Mesenchymal stem cell (in vitro differentiated cells and primary cell): Measurements from ENCODE around the gene VPS4A.

ENCODE experiments used
- DNase-seq: peaks from one replicate; pipeline ENCODE4 v3.0.0-alpha.2; 2013
- H2AFZ ChIP-seq: one replicate; pipeline ENCODE4 v1.6.1; 2013; ENCODE audit warnings: low read depth, mild to moderate bottlenecking, control low read depth, inconsistent platforms, low read length, moderate library complexity
- H2AK5ac ChIP-seq: 2 replicates; pipeline ENCODE4 v1.6.1; 2013; ENCODE audit warnings: low read length, moderate library complexity, mild to moderate bottlenecking, inconsistent platforms; ENCODE audit not compliant: severe bottlenecking
- H2BK120ac ChIP-seq: one replicate; pipeline ENCODE4 v1.6.1; 2013; ENCODE audit warnings: low read depth, mild to moderate bottlenecking, inconsistent platforms, low read length, moderate library complexity
- H2BK12ac ChIP-seq, 2 experiments: one replicate each; pipeline ENCODE4 v1.6.1; 2013; ENCODE audit warnings: inconsistent platforms in 2 of 2, low read length in 2 of 2, mild to moderate bottlenecking in 2 of 2, moderate library complexity in 2 of 2, control low read depth in 1 of 2
- H2BK15ac ChIP-seq: one replicate; pipeline ENCODE4 v1.6.1; 2013; ENCODE audit warnings: mild to moderate bottlenecking, low read depth, inconsistent platforms; ENCODE audit not compliant: poor library complexity, severe bottlenecking
- H2BK5ac ChIP-seq: 2 replicates; pipeline ENCODE4 v1.6.1; 2013; ENCODE audit warnings: low read depth, mild to moderate bottlenecking, low read length, control low read depth, inconsistent platforms; ENCODE audit not compliant: poor library complexity, severe bottlenecking
- H3K14ac ChIP-seq, 2 experiments: one replicate each; pipeline ENCODE4 v1.6.1; 2013; ENCODE audit warnings: inconsistent platforms in 2 of 2, low read length in 2 of 2, control low read depth in 1 of 2, mild to moderate bottlenecking in 1 of 2, moderate library complexity in 1 of 2
- H3K18ac ChIP-seq, 2 experiments: one replicate each; pipeline ENCODE4 v1.6.1; 2013; ENCODE audit warnings: inconsistent platforms in 2 of 2, low read length in 2 of 2, control low read depth in 1 of 2, low read depth in 1 of 2, mild to moderate bottlenecking in 1 of 2
- H3K23ac ChIP-seq, 2 experiments: one replicate each; pipeline ENCODE4 v1.6.1; 2013; ENCODE audit warnings: inconsistent platforms in 2 of 2, low read length in 2 of 2, mild to moderate bottlenecking in 2 of 2, moderate library complexity in 2 of 2, control low read depth in 1 of 2
- H3K27ac ChIP-seq: 2 replicates; pipeline ENCODE4 v1.5.1; 2013; ENCODE audit warnings: mild to moderate bottlenecking, moderate library complexity, low read length, control low read depth, inconsistent platforms; ENCODE audit not compliant: poor library complexity, severe bottlenecking
- H3K27me3 ChIP-seq, 2 experiments: 2 replicates each; pipeline versions ENCODE4 v1.6.1 to v1.7.0; 2013; ENCODE audit warnings: low read length in 2 of 2, mild to moderate bottlenecking in 2 of 2, moderate library complexity in 2 of 2, control low read depth in 1 of 2, inconsistent platforms in 1 of 2; ENCODE audit not compliant: control insufficient read depth in 1 of 2, insufficient read depth in 1 of 2
- H3K36me3 ChIP-seq, 2 experiments: 2 replicates each; pipeline versions ENCODE4 v1.6.1 to v1.7.0; 2013; ENCODE audit warnings: low read length in 2 of 2, control low read depth in 1 of 2, inconsistent platforms in 1 of 2, low read depth in 1 of 2, mild to moderate bottlenecking in 1 of 2; ENCODE audit not compliant: insufficient read depth in 2 of 2, control insufficient read depth in 1 of 2
- H3K4ac ChIP-seq, 2 experiments: one replicate each; pipeline ENCODE4 v1.6.1; 2013; ENCODE audit warnings: inconsistent platforms in 2 of 2, low read length in 2 of 2, mild to moderate bottlenecking in 2 of 2, moderate library complexity in 2 of 2, control low read depth in 1 of 2, low read depth in 1 of 2
- H3K4me1 ChIP-seq: 2 replicates; pipeline ENCODE4 v1.6.1; 2013; ENCODE audit warnings: low read depth, low read length, control low read depth; ENCODE audit not compliant: control insufficient read depth, insufficient read depth
- H3K4me2 ChIP-seq: 2 replicates; pipeline ENCODE4 v1.6.1; 2013; ENCODE audit warnings: low read length, mild to moderate bottlenecking, inconsistent platforms; ENCODE audit not compliant: poor library complexity, severe bottlenecking
- H3K4me3 ChIP-seq, 2 experiments: 2 replicates each; pipeline versions ENCODE4 v1.5.1 to v1.7.0; 2013; ENCODE audit warnings: low read length in 2 of 2, mild to moderate bottlenecking in 2 of 2, control low read depth in 1 of 2, low read depth in 1 of 2; ENCODE audit not compliant: insufficient read depth in 1 of 2
- H3K79me1 ChIP-seq: replicated peaks from 2 replicates; pipeline ENCODE4 v1.6.1; 2013; ENCODE audit warnings: mild to moderate bottlenecking, control low read depth, low read length, inconsistent platforms; ENCODE audit not compliant: poor library complexity, severe bottlenecking
- H3K9ac ChIP-seq: 2 replicates; pipeline ENCODE4 v1.7.0; 2013; ENCODE audit warnings: mild to moderate bottlenecking, low read length, moderate library complexity
- H3K9me3 ChIP-seq: 2 replicates; pipeline ENCODE4 v1.7.0; 2013; ENCODE audit warnings: mild to moderate bottlenecking, low read length; ENCODE audit not compliant: control insufficient read depth
- H4K8ac ChIP-seq: one replicate; pipeline ENCODE4 v1.6.1; 2013; ENCODE audit warnings: inconsistent platforms, mild to moderate bottlenecking, low read length, moderate library complexity
- H4K91ac ChIP-seq: one replicate; pipeline ENCODE4 v1.6.1; 2013; ENCODE audit warnings: mild to moderate bottlenecking, low read length, inconsistent platforms
- WGBS: methylation state at CpG from one replicate; pipeline ENCODE4 v1.1.7; 2013; ENCODE audit warnings: mixed read lengths; 5-methylcytosine and 5-hydroxymethylcytosine counted together

Gene VPS4A

GRCh38 chr16:69277413-69277812 lies 33.7 kb upstream of the VPS4A start:
- H3K4me1 ChIP-seq = peaks cover 1% of the 10 kb centered on the region
- H3K18ac ChIP-seq = no peak overlapping the region
- H2BK5ac ChIP-seq = no peak overlapping the region
- H3K9ac ChIP-seq = peak overlapping the region; percentile 76
- H2BK120ac ChIP-seq = no peak overlapping the region
- H3K4me2 ChIP-seq = no peak overlapping the region
- no peak overlapping the region for H3K23ac ChIP-seq
- H4K8ac ChIP-seq = no peak overlapping the region
- peaks cover 0 to 10% of the 10 kb centered on the region in 2 experiments for H3K36me3 ChIP-seq
- H3K9me3 ChIP-seq = no peaks in the 10 kb centered on the region
- H3K4ac ChIP-seq = no peak overlapping the region
- no peaks in the 10 kb centered on the region for H3K27me3 ChIP-seq
- H3K79me1 ChIP-seq = peaks cover 6% of the 10 kb centered on the region
- no CpG with 5 or more reads among the region's 1 CpG for WGBS
- no peak for DNase-seq
- H3K14ac ChIP-seq = no peak overlapping the region
- no peak overlapping the region for H2BK15ac ChIP-seq
- no peak overlapping the region for H3K27ac ChIP-seq
- H3K4me3 ChIP-seq = peak overlapping the region in 1 of 2 experiments; percentile 17
- no peak overlapping the region for H2BK12ac ChIP-seq
- no peak overlapping the region for H2AK5ac ChIP-seq
- H4K91ac ChIP-seq = no peak overlapping the region
- no peak overlapping the region for H2AFZ ChIP-seq

GRCh38 chr16:69283851-69284250 lies 27.3 kb upstream of the VPS4A start:
- no peak overlapping the region for H3K18ac ChIP-seq
- no peak overlapping the region for H3K4me2 ChIP-seq
- H2BK120ac ChIP-seq = no peak overlapping the region
- 95% methylated on average over 4 of the region's 4 CpGs for WGBS
- no peak overlapping the region for H4K91ac ChIP-seq
- no peak overlapping the region for H2AFZ ChIP-seq
- H3K14ac ChIP-seq = no peak overlapping the region
- no peak overlapping the region for H3K23ac ChIP-seq
- no peak overlapping the region for H3K4ac ChIP-seq
- no peak overlapping the region for H3K4me3 ChIP-seq
- no peak overlapping the region for H3K27ac ChIP-seq
- H3K9me3 ChIP-seq = no peaks in the 10 kb centered on the region
- peak overlapping the region; percentile 35 for H3K9ac ChIP-seq
- peaks cover 2% of the 10 kb centered on the region for H3K4me1 ChIP-seq
- no peaks in the 10 kb centered on the region for H3K27me3 ChIP-seq
- no peak overlapping the region for H4K8ac ChIP-seq
- H3K79me1 ChIP-seq = peaks cover 12% of the 10 kb centered on the region
- no peak overlapping the region for H2BK15ac ChIP-seq
- no peak overlapping the region for H2BK12ac ChIP-seq
- H3K36me3 ChIP-seq = peaks cover 11 to 39% of the 10 kb centered on the region in 2 experiments
- DNase-seq = no peak
- no peak overlapping the region for H2AK5ac ChIP-seq
- H2BK5ac ChIP-seq = no peak overlapping the region

GRCh38 chr16:69285240-69285639 lies 25.9 kb upstream of the VPS4A start:
- H3K4me3 ChIP-seq = no peak overlapping the region
- 100% methylated on average over 1 of the region's 4 CpGs for WGBS
- no peak for DNase-seq

GRCh38 chr16:69286941-69287713 lies 24.0 kb upstream of the VPS4A start:
- Histone ChIP-seq H2AFZ (no peak overlapping the region), H4K91ac (no peak overlapping the region), H3K4me2 (no peak overlapping the region), H3K4me3 (no peak overlapping the region), H2BK12ac (no peak overlapping the region), H3K27me3 (no peaks in the 10 kb centered on the region), H3K4ac (no peak overlapping the region), H3K23ac (no peak overlapping the region), H3K79me1 (peaks cover 16% of the 10 kb centered on the region), H3K18ac (no peak overlapping the region), H3K36me3 (peaks cover 14 to 46% of the 10 kb centered on the region in 2 experiments), H3K9me3 (no peaks in the 10 kb centered on the region), H3K9ac (peak overlapping the region; percentile 72), H3K27ac (no peak overlapping the region), H3K14ac (no peak overlapping the region), H2BK120ac (no peak overlapping the region), H2AK5ac (no peak overlapping the region), H2BK15ac (no peak overlapping the region), H4K8ac (no peak overlapping the region), H2BK5ac (no peak overlapping the region), H3K4me1 (peaks cover 2% of the 10 kb centered on the region)
- peak; percentile 87 for DNase-seq
- 76% methylated on average over 10 of the region's 13 CpGs for WGBS

More at GRCh38 chr16:69285240-69285639, 25.9 kb upstream of the VPS4A start:
- H3K9ac ChIP-seq = no peak overlapping the region
- H3K18ac ChIP-seq = no peak overlapping the region
- no peak overlapping the region for H2BK12ac ChIP-seq
- no peak overlapping the region for H3K27ac ChIP-seq
- no peak overlapping the region for H2AFZ ChIP-seq
- peaks cover 2% of the 10 kb centered on the region for H3K4me1 ChIP-seq
- H3K79me1 ChIP-seq = peaks cover 14% of the 10 kb centered on the region
- no peaks in the 10 kb centered on the region for H3K27me3 ChIP-seq
- H4K91ac ChIP-seq = no peak overlapping the region
- no peak overlapping the region for H3K23ac ChIP-seq
- no peak overlapping the region for H2AK5ac ChIP-seq
- no peak overlapping the region for H4K8ac ChIP-seq
- no peak overlapping the region for H3K4me2 ChIP-seq
- no peak overlapping the region for H2BK5ac ChIP-seq
- no peaks in the 10 kb centered on the region for H3K9me3 ChIP-seq
- H2BK15ac ChIP-seq = no peak overlapping the region
- peaks cover 11 to 42% of the 10 kb centered on the region in 2 experiments for H3K36me3 ChIP-seq
- H2BK120ac ChIP-seq = no peak overlapping the region
- no peak overlapping the region for H3K14ac ChIP-seq
- H3K4ac ChIP-seq = no peak overlapping the region
